T-cell (primary cell): Measurements from ENCODE around the gene DLGAP1. TPM values are rescaled to one million over a fixed set of nuclear protein-coding genes. Genes with fewer than 3 reads are reported as not detected.

ENCODE experiments used
- ATAC-seq, 4 experiments: fragments of 200-7000 bp in 3 of 4; fragments of 150-1000 bp in 1 of 4; cut with Tn5 transposase; replicated peaks in 1 of 4; 1 replicate in 3 of 4; 2 replicates in 1 of 4; pipeline ENCODE4 v1.10.0; 2021; ENCODE audit warnings: moderate library complexity in 3 of 4, mild to moderate bottlenecking in 2 of 4, moderate number of reproducible peaks in 1 of 4
- CTCF ChIA-PET, 2 donors: fragments of 300-600 bp; sonication (Branson Sonifier 250); formaldehyde crosslinking; loops; one replicate each; lab custom pipeline; 2022; ENCODE audit warnings: antibody characterized with exemption in 2 of 2; lab: Charles Lee
- POLR2A ChIA-PET, 2 donors: fragments of 300-600 bp; sonication (Branson Sonifier 250); formaldehyde crosslinking; loops; one replicate each; lab custom pipeline; 2022; ENCODE audit warnings: antibody characterized with exemption in 2 of 2; lab: Charles Lee
- DNase-seq, 35 experiments: peaks; one replicate each; pipeline versions ENCODE4 v3.0.0 to v3.0.0-alpha.2; 2013 to 2023
- H3K27ac ChIP-seq: one replicate; pipeline ENCODE4 v1.5.1; 2013; ENCODE audit warnings: low read length
- H3K27me3 ChIP-seq, 2 experiments: replicated peaks in 1 of 2; 1 replicate in 1 of 2; 2 replicates in 1 of 2; pipeline versions ENCODE4 v1.6.1 to v1.7.0; 2013; ENCODE audit warnings: low read length in 1 of 2, mixed read lengths in 1 of 2; ENCODE audit not compliant: control insufficient read depth in 2 of 2, insufficient read depth in 2 of 2; ENCODE audit errors: extremely low read depth in 1 of 2
- H3K36me3 ChIP-seq, 2 donors: 1 replicate in 1 of 2; 2 replicates in 1 of 2; pipeline versions ENCODE4 v1.6.1 to v1.7.0; 2013; ENCODE audit warnings: low read length in 1 of 2; ENCODE audit not compliant: control insufficient read depth in 2 of 2, insufficient read depth in 1 of 2; ENCODE audit errors: extremely low read depth in 1 of 2
- H3K4me1 ChIP-seq, 2 experiments: 1 replicate in 1 of 2; 2 replicates in 1 of 2; pipeline versions ENCODE4 v1.6.1 to v1.7.0; 2013; ENCODE audit warnings: low read length in 2 of 2, mixed read lengths in 1 of 2; ENCODE audit not compliant: insufficient read depth in 2 of 2, control insufficient read depth in 1 of 2; ENCODE audit errors: extremely low read depth in 1 of 2
- H3K4me3 ChIP-seq, 2 donors: 1 replicate in 1 of 2; 2 replicates in 1 of 2; pipeline versions ENCODE4 v1.5.1 to v1.7.0; 2013; ENCODE audit warnings: mild to moderate bottlenecking in 2 of 2, low read length in 1 of 2, moderate library complexity in 1 of 2; ENCODE audit not compliant: control insufficient read depth in 1 of 2; ENCODE audit errors: extremely low read depth in 1 of 2
- H3K9me3 ChIP-seq: 2 replicates; pipeline ENCODE4 v1.7.0; 2013
- H3K27ac Mint-ChIP-seq, 2 donors: one replicate each; pipeline ENCODE4 v1.8.0; 2020 to 2021; ENCODE audit warnings: mild to moderate bottlenecking in 2 of 2, mixed read lengths in 2 of 2
- H3K27me3 Mint-ChIP-seq, 2 donors: one replicate each; pipeline ENCODE4 v1.8.0; 2021 to 2022; ENCODE audit warnings: mixed read lengths in 2 of 2
- H3K36me3 Mint-ChIP-seq: one replicate; pipeline ENCODE4 v1.8.0; 2021; ENCODE audit warnings: mixed read lengths
- H3K4me1 Mint-ChIP-seq, 3 donors: one replicate each; pipeline ENCODE4 v1.8.0; 2020 to 2022; ENCODE audit warnings: mixed read lengths in 3 of 3, mild to moderate bottlenecking in 1 of 3
- H3K4me3 Mint-ChIP-seq, 3 donors: one replicate each; pipeline ENCODE4 v1.8.0; 2020 to 2022; ENCODE audit warnings: mild to moderate bottlenecking in 3 of 3, mixed read lengths in 3 of 3, moderate library complexity in 3 of 3
- H3K9me3 Mint-ChIP-seq, 3 donors: one replicate each; pipeline ENCODE4 v1.8.0; 2020 to 2022; ENCODE audit warnings: mixed read lengths in 3 of 3
- WGBS: methylation state at CpG from one replicate; pipeline ENCODE4 v1.1.5; 2013; ENCODE audit warnings: missing lambda C conversion rate; ENCODE audit not compliant: insufficient coverage; 5-methylcytosine and 5-hydroxymethylcytosine counted together
- total RNA-seq, 35 experiments: library from RNA in 6 of 35; stranded (reverse) in 6 of 35; fragments of 120-200 nt in 1 of 35; gene quantifications; one replicate each; pipeline versions ENCODE4 v1.2.1 to v1.2.4 and lab custom pipeline; 2013 to 2026

The DLGAP1 gene
- total RNA-seq, 5 donors from 2014 or later (not counting 1 experiment from before 2014, with no cell fraction given): 0.25 to 1.8 (median 0.26) TPM

DNA sequence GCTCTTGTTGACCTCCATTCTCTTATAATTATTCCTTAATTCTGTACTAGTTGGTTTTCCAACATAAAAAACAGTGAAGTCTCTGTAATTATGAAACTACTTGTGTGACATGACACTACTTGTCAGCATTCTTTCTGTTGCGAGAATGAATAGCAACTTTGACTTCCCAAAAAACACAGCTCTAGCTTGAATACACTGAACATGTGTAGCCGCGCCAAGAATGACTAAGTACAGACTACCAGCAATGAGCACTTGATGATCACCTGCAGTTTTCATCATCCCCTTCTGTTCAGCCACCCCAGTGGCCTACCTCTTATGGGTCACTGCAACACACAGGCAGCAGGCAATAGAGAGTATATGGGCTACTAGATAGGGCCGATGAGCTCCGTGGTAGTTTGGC is 775.9 kb downstream of the DLGAP1 start:
- peaks cover 2% of the 10 kb centered on the region for H3K9me3 ChIP-seq
- H3K36me3 Mint-ChIP-seq: no peaks in the 10 kb centered on the region
- no peak for ATAC-seq
- H3K36me3 ChIP-seq: no peaks in the 10 kb centered on the region
- peaks cover 0 to 3% of the 10 kb centered on the region in 2 experiments for H3K27me3 ChIP-seq
- no peak overlapping the region for H3K27ac ChIP-seq
- H3K4me1 Mint-ChIP-seq: no peaks in the 10 kb centered on the region
- POLR2A ChIA-PET: interaction anchor here (0.6 kb wide), 2 partner anchors 97 to 357 kb away, joined by 5 read pairs; no protein-coding TSS in a partner anchor
- no peak overlapping the region for H3K4me3 ChIP-seq
- H3K4me1 ChIP-seq: no peaks in the 10 kb centered on the region
- 89% methylated on average over 3 of the region's 5 CpGs for WGBS
- peaks cover 16 to 18% of the 10 kb centered on the region in 2 donors for H3K27me3 Mint-ChIP-seq
- CTCF ChIA-PET: interaction anchor here in 1 of 2 donors (0.6 kb wide), 1 partner anchor 216 kb away, joined by 4 read pairs; no protein-coding TSS in a partner anchor
- H3K4me3 Mint-ChIP-seq: no peak overlapping the region
- H3K27ac Mint-ChIP-seq: no peak overlapping the region
- DNase-seq: no peak
- peaks cover 5 to 8% (median 5%) of the 10 kb centered on the region in 3 donors for H3K9me3 Mint-ChIP-seq

- DNase-seq: no peak
- H3K9me3 ChIP-seq: peaks cover 2% of the 10 kb centered on the region
- H3K36me3 ChIP-seq: no peaks in the 10 kb centered on the region
- H3K27ac ChIP-seq: no peak overlapping the region
- H3K4me1 ChIP-seq: no peaks in the 10 kb centered on the region
- POLR2A ChIA-PET: no interaction called here
- Mint-ChIP-seq H3K4me1 (no peaks in the 10 kb centered on the region), H3K27me3 (peaks cover 16 to 17% of the 10 kb centered on the region in 2 donors), H3K9me3 (no peaks in the 10 kb centered on the region), H3K27ac (no peak overlapping the region), H3K36me3 (no peaks in the 10 kb centered on the region), H3K4me3 (no peak overlapping the region)
- no peak overlapping the region for H3K4me3 ChIP-seq
- 100% methylated on average over 4 of the region's 8 CpGs for WGBS
- peaks cover 0 to 3% of the 10 kb centered on the region in 2 experiments for H3K27me3 ChIP-seq
- no peak for ATAC-seq
- CTCF ChIA-PET: interaction anchor here in 1 of 2 donors (1.3 kb wide), 1 partner anchor 10 kb away, joined by 4 read pairs; no protein-coding TSS in a partner anchor
Measured at GRCh38 chr18:3675994-3676393, 779.1 kb downstream of the DLGAP1 start.

DNA sequence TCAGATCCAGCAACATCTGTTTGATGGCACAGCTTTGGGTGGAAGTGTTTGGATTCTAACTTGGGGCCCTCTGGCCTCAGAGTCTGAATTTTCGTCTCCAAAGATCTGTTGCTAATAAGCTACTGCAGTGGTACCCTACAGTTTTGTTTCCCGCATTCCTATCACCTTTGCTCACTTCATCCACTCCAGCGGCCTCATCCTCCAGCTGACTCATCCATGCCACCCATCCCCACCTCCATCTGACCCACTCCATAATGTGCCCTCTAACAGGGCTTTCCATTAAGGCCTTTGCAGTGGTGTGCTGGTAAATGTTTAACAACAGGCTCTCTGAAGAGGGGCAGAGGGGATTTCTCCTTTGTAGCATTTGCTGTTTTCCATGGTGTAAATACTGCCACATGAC is 779.7 kb downstream of the DLGAP1 start:
- Histone ChIP-seq H3K27ac (no peak overlapping the region), H3K9me3 (no peaks in the 10 kb centered on the region), H3K27me3 (peaks cover 0 to 3% of the 10 kb centered on the region in 2 experiments), H3K4me3 (no peak overlapping the region), H3K4me1 (no peaks in the 10 kb centered on the region), H3K36me3 (no peaks in the 10 kb centered on the region)
- peaks cover 16 to 17% of the 10 kb centered on the region in 2 donors for H3K27me3 Mint-ChIP-seq
- ATAC-seq: no peak
- no peak overlapping the region for H3K4me3 Mint-ChIP-seq
- no peak for DNase-seq
- CTCF ChIA-PET: interaction anchor here in 1 of 2 donors (1.3 kb wide), 1 partner anchor 10 kb away, joined by 4 read pairs; no protein-coding TSS in a partner anchor
- no peaks in the 10 kb centered on the region for H3K9me3 Mint-ChIP-seq
- H3K4me1 Mint-ChIP-seq: no peaks in the 10 kb centered on the region
- WGBS: 86% methylated on average over 1 of the region's 3 CpGs
- H3K36me3 Mint-ChIP-seq: no peaks in the 10 kb centered on the region
- H3K27ac Mint-ChIP-seq: no peak overlapping the region
- POLR2A ChIA-PET: interaction anchor here in 1 of 2 donors (0.5 kb wide), 1 partner anchor 213 kb away, joined by 3 read pairs; no protein-coding TSS in a partner anchor

- ATAC-seq (no peak), DNase-seq (no peak)
- Mint-ChIP-seq H3K27ac (no peak overlapping the region), H3K4me3 (no peak overlapping the region), H3K36me3 (no peaks in the 10 kb centered on the region), H3K4me1 (peaks cover 0 to 1% (median 0%) of the 10 kb centered on the region in 3 donors), H3K27me3 (peaks cover under 1 to 3% of the 10 kb centered on the region in 2 donors), H3K9me3 (no peaks in the 10 kb centered on the region)
- ChIA-PET CTCF (interaction anchor here (0.5 to 0.7 kb wide), 3 partner anchors 36 to 390 kb away, joined by 3 to 6 read pairs (median 3); no protein-coding TSS in a partner anchor), POLR2A (no interaction called here)
- no CpG with 5 or more reads among the region's 2 CpGs for WGBS
- no peaks in the 10 kb centered on the region for H3K27me3 ChIP-seq
- H3K4me1 ChIP-seq: peaks cover 0 to 1% of the 10 kb centered on the region in 2 experiments
- no peaks in the 10 kb centered on the region for H3K36me3 ChIP-seq
- no peak overlapping the region for H3K27ac ChIP-seq
- H3K9me3 ChIP-seq: no peaks in the 10 kb centered on the region
- no peak overlapping the region for H3K4me3 ChIP-seq
Measured at GRCh38 chr18:3671176-3671575, 783.9 kb downstream of the DLGAP1 start.

GRCh38 chr18:3669376-3669775 is 785.7 kb downstream of the DLGAP1 start:
- Histone ChIP-seq H3K27me3 (peaks cover 0 to 3% of the 10 kb centered on the region in 2 experiments), H3K36me3 (no peaks in the 10 kb centered on the region), H3K27ac (no peak overlapping the region), H3K4me1 (peaks cover 3 to 6% of the 10 kb centered on the region in 2 experiments), H3K4me3 (no peak overlapping the region), H3K9me3 (no peaks in the 10 kb centered on the region)
- DNase-seq (no peak), ATAC-seq (no peak)
- Mint-ChIP-seq H3K27me3 (no peaks in the 10 kb centered on the region), H3K4me3 (no peak overlapping the region), H3K27ac (no peak overlapping the region), H3K36me3 (no peaks in the 10 kb centered on the region), H3K9me3 (no peaks in the 10 kb centered on the region), H3K4me1 (peaks cover 4 to 7% (median 6%) of the 10 kb centered on the region in 3 donors)
- ChIA-PET CTCF (no interaction called here), POLR2A (no interaction called here)
- WGBS: 93% methylated on average over 14 of the region's 17 CpGs

DNA sequence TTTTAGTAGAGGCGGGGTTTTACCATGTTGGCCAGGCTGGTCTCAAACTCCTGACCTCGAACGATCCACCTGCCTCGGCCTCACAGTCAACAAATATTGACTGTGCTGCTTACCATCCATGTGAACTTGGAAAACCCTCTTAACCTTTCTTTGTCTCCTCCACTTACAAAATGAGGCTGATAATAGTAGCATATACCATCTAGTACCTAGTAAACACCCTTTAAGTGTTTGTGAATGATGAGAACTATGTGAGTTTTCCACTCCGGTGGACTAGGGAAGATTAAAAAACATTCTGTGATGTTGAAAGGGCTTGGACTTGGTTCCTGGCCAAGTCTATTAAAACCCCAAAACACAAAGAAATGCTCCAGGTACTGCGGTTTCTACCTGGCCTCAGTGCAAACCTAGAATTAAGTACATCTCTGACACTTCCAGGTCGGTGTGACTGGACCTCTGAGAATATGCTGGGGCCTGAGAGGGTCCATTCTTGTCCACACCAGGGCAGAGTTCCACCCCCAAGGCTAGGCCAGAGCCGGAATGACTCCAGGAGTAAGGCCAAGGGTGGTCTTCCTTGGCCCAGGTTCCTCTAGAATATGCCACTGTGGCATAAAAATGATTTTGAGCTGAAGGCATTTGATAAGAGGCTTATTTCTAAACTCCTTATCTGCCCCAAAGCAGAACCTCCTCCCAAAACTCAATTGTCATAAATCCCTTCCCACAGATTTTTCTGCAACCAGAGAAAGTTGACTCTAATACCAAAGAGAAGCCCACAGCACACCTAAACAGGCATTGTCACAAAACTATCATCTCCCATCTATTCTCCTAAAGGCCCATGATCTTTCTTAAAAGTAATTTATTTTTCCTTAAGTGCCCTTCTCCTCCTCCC is 787.6 kb downstream of the DLGAP1 start:
- Mint-ChIP-seq H3K4me3 (no peak overlapping the region), H3K4me1 (peaks cover 4 to 7% (median 6%) of the 10 kb centered on the region in 3 donors), H3K27me3 (no peaks in the 10 kb centered on the region), H3K9me3 (no peaks in the 10 kb centered on the region), H3K36me3 (no peaks in the 10 kb centered on the region), H3K27ac (no peak overlapping the region)
- ATAC-seq: no peak
- WGBS: 64% methylated on average over 3 of the region's 8 CpGs
- peaks cover 0 to 3% of the 10 kb centered on the region in 2 experiments for H3K27me3 ChIP-seq
- ChIA-PET POLR2A (no interaction called here), CTCF (interaction anchor here (0.6 to 4.1 kb wide), 20 partner anchors 30 to 645 kb away, joined by 3 to 59 read pairs (median 6); no protein-coding TSS in a partner anchor)
- H3K4me1 ChIP-seq: peaks cover 3 to 6% of the 10 kb centered on the region in 2 experiments
- no peaks in the 10 kb centered on the region for H3K36me3 ChIP-seq
- no peak overlapping the region for H3K27ac ChIP-seq
- H3K9me3 ChIP-seq: no peaks in the 10 kb centered on the region
- DNase-seq: no peak
- no peak overlapping the region for H3K4me3 ChIP-seq
